Head of caudate nucleus (tissue), 42 donors: ENCODE results near the gene NECTIN1.
A peak's percentile ranks its signal among the peaks of the same experiment; 100 is the strongest.

ENCODE experiments used
- DNase-seq, 42 donors: peaks; one replicate each; pipeline versions ENCODE4 v3.0.0 to v3.0.0-alpha.2; 2020 to 2021; ENCODE audit warnings: mixed read lengths in 7 of 42
- intact Hi-C: fragments of 100-400 bp; cut with DNase I; formaldehyde crosslinking; loops from one replicate; pipeline ENCODE4 v1.15.0; 2022

The NECTIN1 gene

GRCh38 chr11:119756169-119756865 lies 27.3 kb upstream of the NECTIN1 start:
- no peak for DNase-seq

GRCh38 chr11:119755356-119756071 lies 26.5 kb upstream of the NECTIN1 start:
- no peak for DNase-seq
- intact Hi-C loops: no loop called here

More at GRCh38 chr11:119756169-119756865, 27.3 kb upstream of the NECTIN1 start:
- intact Hi-C loops: no loop called here

GRCh38 chr11:119754656-119755355 lies 25.8 kb upstream of the NECTIN1 start:
- intact Hi-C loops: no loop called here
- DNase-seq: no peak

GRCh38 chr11:119754199-119754598 lies 25.2 kb upstream of the NECTIN1 start:
- no peak for DNase-seq
- intact Hi-C loops: no loop called here

- intact Hi-C loops: no loop called here
- DNase-seq: no peak
These were observed 23.9 kb upstream of the NECTIN1 start for GRCh38 chr11:119752946-119753345.

GRCh38 chr11:119752345-119752871 lies 23.4 kb upstream of the NECTIN1 start:
- no peak for DNase-seq
- intact Hi-C loops: no loop called here

GRCh38 chr11:119750056-119750455 lies 21.1 kb upstream of the NECTIN1 start:
- intact Hi-C loops: no loop called here
- DNase-seq: no peak

GRCh38 chr11:119749006-119749565 lies 20.1 kb upstream of the NECTIN1 start:
- no peak for DNase-seq
- intact Hi-C loops: no loop called here

- no peak for DNase-seq
- intact Hi-C loops: no loop called here
These were observed 19.1 kb upstream of the NECTIN1 start for GRCh38 chr11:119747868-119748660.

- intact Hi-C loops: no loop called here
- DNase-seq: no peak
These were observed 17.0 kb upstream of the NECTIN1 start for GRCh38 chr11:119745776-119746535.

- no peak for DNase-seq
- intact Hi-C loops: no loop called here
These were observed 16.1 kb upstream of the NECTIN1 start for GRCh38 chr11:119745112-119745511.

- intact Hi-C loops: no loop called here
- DNase-seq: no peak
These were observed 15.6 kb upstream of the NECTIN1 start for GRCh38 chr11:119744577-119744976.

- no peak for DNase-seq
- intact Hi-C loops: no loop called here
These were observed 14.0 kb upstream of the NECTIN1 start for GRCh38 chr11:119743006-119743405.

GRCh38 chr11:119742263-119742861 lies 13.4 kb upstream of the NECTIN1 start:
- intact Hi-C loops: no loop called here
- peak in 21 of 42 donors; percentile 22 to 68 (median 40) for DNase-seq

GRCh38 chr11:119741369-119742262 lies 12.6 kb upstream of the NECTIN1 start:
- intact Hi-C loops: no loop called here
- DNase-seq: peak; percentile 37 to 89 (median 70)

GRCh38 chr11:119739975-119740374 lies 11.0 kb upstream of the NECTIN1 start:
- intact Hi-C loops: loop anchor here (10.0 kb wide), 1 partner anchor 275 kb away; no protein-coding TSS in a partner anchor
- DNase-seq: no peak
